NB4 (cell line): ENCODE data around the gene ZNF407.

Experiments
- DNase-seq: peaks from one replicate; pipeline ENCODE4 v3.0.0; 2010; ENCODE audit warnings: low read depth
- H3K4me3 ChIP-seq: one replicate; pipeline ENCODE4 v1.5.1; 2011; ENCODE audit warnings: mild to moderate bottlenecking, low read depth, low read length, moderate library complexity
- MYC ChIP-seq: IDR thresholded peaks from 2 replicates; pipeline ENCODE4 v1.6.1; 2011; ENCODE audit warnings: low read depth, low read length
- POLR2A ChIP-seq: IDR thresholded peaks from 2 replicates; pipeline ENCODE4 v1.6.1; 2011; ENCODE audit warnings: mild to moderate bottlenecking; ENCODE audit not compliant: insufficient read length; ENCODE audit errors: extremely low read depth
- TF ChIP-seq, protein P1 (sequence below): IDR thresholded peaks from one replicate; pipeline ENCODE4 v1.5.1; 2012; ENCODE audit warnings: low read depth, low read length
- TF ChIP-seq, protein P2 (sequence below): IDR thresholded peaks from 2 replicates; pipeline ENCODE4 v1.6.1; 2011; ENCODE audit warnings: low read depth, low read length

The ZNF407 gene

DNA sequence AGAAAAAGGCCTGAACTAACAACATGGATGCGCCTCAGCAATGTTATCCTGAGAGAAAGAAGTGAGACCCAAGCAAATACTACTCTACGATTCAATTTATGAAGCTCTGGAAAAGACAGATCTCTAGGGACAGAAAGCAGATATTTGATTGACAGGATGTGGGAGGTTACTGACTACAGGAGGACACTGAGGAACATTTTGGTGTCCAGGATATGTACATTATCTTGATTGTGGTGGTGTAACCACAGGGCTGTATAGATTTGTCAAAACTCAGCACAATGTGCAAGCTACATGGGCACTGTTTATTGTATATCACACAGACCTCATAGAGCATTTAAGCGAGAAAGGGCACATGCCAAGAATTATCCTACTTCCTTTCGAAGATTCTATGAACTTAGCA lies 391.5 kb downstream of the ZNF407 start:
- H3K4me3 ChIP-seq: no peak overlapping the region
- no peak for TF ChIP-seq MYC
- TF ChIP-seq, protein P1, sequence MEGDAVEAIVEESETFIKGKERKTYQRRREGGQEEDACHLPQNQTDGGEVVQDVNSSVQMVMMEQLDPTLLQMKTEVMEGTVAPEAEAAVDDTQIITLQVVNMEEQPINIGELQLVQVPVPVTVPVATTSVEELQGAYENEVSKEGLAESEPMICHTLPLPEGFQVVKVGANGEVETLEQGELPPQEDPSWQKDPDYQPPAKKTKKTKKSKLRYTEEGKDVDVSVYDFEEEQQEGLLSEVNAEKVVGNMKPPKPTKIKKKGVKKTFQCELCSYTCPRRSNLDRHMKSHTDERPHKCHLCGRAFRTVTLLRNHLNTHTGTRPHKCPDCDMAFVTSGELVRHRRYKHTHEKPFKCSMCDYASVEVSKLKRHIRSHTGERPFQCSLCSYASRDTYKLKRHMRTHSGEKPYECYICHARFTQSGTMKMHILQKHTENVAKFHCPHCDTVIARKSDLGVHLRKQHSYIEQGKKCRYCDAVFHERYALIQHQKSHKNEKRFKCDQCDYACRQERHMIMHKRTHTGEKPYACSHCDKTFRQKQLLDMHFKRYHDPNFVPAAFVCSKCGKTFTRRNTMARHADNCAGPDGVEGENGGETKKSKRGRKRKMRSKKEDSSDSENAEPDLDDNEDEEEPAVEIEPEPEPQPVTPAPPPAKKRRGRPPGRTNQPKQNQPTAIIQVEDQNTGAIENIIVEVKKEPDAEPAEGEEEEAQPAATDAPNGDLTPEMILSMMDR: no peak
- TF ChIP-seq, protein P2, sequence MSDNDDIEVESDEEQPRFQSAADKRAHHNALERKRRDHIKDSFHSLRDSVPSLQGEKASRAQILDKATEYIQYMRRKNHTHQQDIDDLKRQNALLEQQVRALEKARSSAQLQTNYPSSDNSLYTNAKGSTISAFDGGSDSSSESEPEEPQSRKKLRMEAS: no peak
- no peak for TF ChIP-seq POLR2A
- peak; percentile 9 for DNase-seq

DNA sequence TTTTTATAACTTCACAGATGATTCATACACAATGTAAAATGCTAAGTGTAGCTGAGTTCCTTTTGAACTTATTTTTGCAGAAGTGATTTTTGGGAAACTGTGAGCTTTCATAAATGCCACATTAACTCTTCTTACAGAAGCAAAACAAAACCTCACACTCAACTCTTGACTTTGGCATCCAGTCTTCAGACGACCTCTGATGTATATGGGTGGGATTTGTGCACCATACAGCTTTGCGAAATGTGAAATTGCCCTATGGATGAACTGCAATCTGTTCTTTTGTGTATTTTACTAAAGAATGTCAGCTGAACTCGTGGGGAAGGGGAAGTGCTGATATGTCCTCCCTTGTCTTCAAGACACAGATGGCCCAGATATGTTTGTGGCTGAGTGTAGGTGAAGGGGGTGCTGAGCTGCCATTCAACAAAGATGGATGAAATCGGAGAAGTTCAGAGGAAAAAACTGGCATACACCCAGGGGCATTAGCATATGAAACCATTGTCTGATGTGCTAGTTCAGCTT lies 393.0 kb downstream of the ZNF407 start:
- peak; percentile 62 for DNase-seq
- H3K4me3 ChIP-seq: no peak overlapping the region
- TF ChIP-seq, protein P2: no peak

DNA sequence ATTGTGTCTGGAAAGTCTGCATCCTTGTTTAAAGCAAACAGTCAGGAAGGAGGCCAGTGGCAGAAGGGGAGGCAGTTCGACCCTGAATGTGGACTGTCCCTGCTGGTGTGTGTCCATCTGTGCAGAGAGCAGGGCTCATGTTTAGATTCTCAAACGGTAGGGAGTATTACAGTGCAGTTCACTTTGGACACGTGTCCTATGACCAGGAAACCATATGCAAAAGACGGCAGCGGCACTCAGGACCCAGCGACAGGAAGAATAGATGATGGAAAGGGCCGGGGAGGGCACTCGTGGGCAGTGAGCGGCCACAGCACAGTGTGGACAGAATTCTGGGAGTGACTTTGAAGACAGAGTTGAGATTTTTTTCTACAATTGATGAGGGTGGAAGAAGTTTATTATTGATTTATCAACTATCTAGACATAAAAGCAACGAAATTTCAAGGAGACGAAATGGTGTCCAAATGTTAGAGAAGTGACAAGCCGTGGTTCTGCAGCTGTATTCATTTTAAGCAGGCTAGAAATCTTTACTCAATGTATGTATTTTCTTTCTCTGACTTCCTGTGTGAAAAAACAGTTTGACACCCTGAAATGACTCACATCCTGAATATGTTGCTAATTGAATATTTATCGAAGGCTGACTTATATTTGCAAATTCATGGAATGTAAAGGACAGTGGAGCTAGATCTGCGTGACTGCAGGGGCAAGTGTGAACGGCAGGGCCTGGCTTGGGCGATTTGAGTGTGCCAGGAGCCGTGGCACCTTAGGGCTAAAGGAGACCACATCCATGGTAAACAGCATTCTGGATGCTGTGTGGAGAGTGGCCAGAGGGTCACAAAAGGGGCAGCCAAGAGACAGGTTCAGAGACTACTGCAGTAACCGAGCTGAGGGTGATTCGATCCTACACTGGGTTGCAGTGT lies 397.1 kb downstream of the ZNF407 start:
- peak overlapping the region; percentile 37 for H3K4me3 ChIP-seq
- no peak for TF ChIP-seq POLR2A
- TF ChIP-seq, protein P2: peak; percentile 81
- TF ChIP-seq, protein P1: no peak
- TF ChIP-seq MYC: 0 out of 2 replicates have a peak, but pooled peaks have one; percentile 32
- peak; percentile 79 for DNase-seq

DNA sequence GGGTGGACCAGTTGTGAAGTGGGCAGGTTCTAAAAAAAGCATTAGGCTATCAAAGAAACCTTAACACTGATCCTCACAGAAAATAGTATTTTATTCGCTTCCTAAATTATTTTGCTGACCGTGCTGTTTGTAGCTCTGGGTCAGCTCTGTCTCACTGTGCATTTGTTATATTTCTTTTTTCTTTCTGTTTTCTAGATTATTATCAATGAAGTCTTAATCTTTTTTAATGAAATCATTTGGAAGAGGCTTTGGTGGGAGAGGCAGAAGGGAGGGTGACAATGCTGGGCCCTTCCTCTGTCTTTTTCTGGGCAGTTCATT lies 397.7 kb downstream of the ZNF407 start:
- H3K4me3 ChIP-seq: no peak overlapping the region
- DNase-seq: no peak
- no peak for TF ChIP-seq POLR2A
- no peak for TF ChIP-seq MYC
- TF ChIP-seq, protein P2: no peak
- TF ChIP-seq, protein P1: no peak

DNA sequence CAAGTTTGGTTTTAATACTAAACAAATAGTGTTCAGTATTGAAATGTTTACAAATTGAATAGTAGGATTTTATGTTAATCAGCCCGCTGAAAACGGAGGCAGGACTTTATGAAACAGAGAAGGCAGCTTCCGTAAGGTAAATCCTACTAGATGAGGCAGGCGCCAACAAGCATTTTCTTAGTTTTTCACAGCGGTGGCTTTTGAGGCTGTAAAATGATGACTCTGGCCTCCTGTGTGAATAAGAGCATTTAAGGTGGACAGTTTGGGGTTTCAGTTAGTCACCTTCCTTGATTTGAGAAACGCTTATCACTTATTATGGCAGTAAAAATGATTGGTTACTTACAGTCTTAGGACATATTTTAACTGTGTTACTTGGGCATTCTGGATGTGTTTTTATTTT lies 398.4 kb downstream of the ZNF407 start:
- TF ChIP-seq, protein P1: no peak
- TF ChIP-seq, protein P2: no peak
- TF ChIP-seq POLR2A (no peak), MYC (no peak)
- no peak overlapping the region for H3K4me3 ChIP-seq
- DNase-seq: no peak

DNA sequence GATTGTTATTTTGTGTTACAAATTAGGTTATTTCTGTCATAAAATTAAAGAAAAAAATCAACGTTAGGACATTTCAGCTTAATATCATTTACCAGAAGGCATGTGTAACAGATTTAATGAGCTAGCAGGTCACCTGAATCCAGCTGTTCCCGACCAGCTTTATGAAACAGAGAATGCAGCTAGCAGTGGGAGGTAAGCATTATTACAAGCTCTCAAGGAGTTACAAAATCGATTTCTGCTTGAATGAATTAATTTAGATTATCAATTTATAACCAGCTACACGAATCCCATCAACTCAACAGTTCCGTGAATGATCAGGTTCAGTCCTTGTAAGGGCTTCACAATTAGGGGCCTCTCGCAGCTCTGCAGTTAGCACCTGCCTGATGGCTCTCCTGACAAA lies 399.3 kb downstream of the ZNF407 start:
- no peak for TF ChIP-seq POLR2A
- TF ChIP-seq, protein P2: no peak
- no peak for TF ChIP-seq MYC
- TF ChIP-seq, protein P1: no peak
- H3K4me3 ChIP-seq: no peak overlapping the region
- DNase-seq: no peak
